Stimulated activated naive CD8-positive, alpha-beta T cell treated with anti-CD3 and anti-CD28 coated beads, Interleukin-15, Interleukin-2, amounts not matched to agents 100 ng/mL and 50 ng/mL, for 24 hours (primary cell): Measurements from ENCODE around the gene MTRF1.
"Not testable (repeated sequence)": the region's sequence is repeated elsewhere in the genome, so short reads cannot be mapped to it uniquely, and the experiment has no call there.

ENCODE experiments used
- H3K27ac Mint-ChIP-seq: one replicate; pipeline ENCODE4 v1.8.0; 2021; ENCODE audit warnings: mild to moderate bottlenecking, mixed read lengths
- H3K27me3 Mint-ChIP-seq: one replicate; pipeline ENCODE4 v1.8.0; 2021; ENCODE audit warnings: mixed read lengths
- H3K36me3 Mint-ChIP-seq: one replicate; pipeline ENCODE4 v1.8.0; 2021; ENCODE audit warnings: low read depth, mixed read lengths
- H3K4me1 Mint-ChIP-seq: one replicate; pipeline ENCODE4 v1.8.0; 2021; ENCODE audit warnings: low read depth, mixed read lengths
- H3K4me3 Mint-ChIP-seq: one replicate; pipeline ENCODE4 v1.8.0; 2021; ENCODE audit warnings: mild to moderate bottlenecking, mixed read lengths
- H3K9me3 Mint-ChIP-seq: one replicate; pipeline ENCODE4 v1.8.0; 2021; ENCODE audit warnings: mixed read lengths

The MTRF1 gene

GRCh38 chr13:41182231-41182630, 81.1 kb downstream of the MTRF1 start:
- H3K27me3 Mint-ChIP-seq: no peaks in the 10 kb centered on the region

DNA sequence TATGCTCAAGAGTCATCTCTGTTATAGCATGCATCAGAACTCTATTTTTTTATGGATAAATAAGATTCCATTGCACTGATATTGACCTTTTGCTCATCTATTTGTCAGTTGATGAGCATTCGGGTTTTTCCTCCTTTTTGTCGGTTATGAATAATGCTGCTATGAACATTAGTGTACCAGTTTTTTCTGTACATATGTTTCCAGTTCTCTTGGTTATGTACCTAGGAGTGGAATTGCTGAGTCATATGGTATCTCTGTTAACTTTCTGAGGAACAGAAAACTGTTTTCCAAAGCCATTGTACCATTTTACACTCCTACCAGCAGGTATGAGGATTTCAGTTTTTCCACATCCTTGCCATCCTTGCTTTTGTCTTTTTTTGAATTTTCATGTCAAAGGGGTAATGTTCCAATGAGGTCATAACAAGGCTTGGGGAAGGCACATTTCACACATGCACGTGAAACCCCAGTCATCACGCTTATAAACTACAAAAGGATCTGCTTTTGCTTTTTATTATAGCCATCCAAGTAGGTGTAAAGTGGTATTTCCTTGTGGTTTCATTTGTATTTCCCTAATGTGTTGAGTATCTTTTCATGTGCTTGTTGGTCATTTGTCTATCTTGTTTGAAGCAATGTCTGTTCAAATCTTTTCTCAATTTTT, 83.7 kb downstream of the MTRF1 start:
- Mint-ChIP-seq H3K4me1 (peaks cover 32% of the 10 kb centered on the region), H3K27me3 (no peaks in the 10 kb centered on the region), H3K27ac (peak overlapping the region; percentile 93), H3K4me3 (no peak overlapping the region), H3K9me3 (peaks cover 17% of the 10 kb centered on the region), H3K36me3 (peaks cover 10% of the 10 kb centered on the region)

More at GRCh38 chr13:41182231-41182630, 81.1 kb downstream of the MTRF1 start:
- Mint-ChIP-seq H3K4me1 (peaks cover 32% of the 10 kb centered on the region), H3K27ac (no peak overlapping the region), H3K36me3 (peaks cover 5% of the 10 kb centered on the region), H3K4me3 (no peak overlapping the region), H3K9me3 (peaks cover 7% of the 10 kb centered on the region)

- H3K36me3 Mint-ChIP-seq: peaks cover 16% of the 10 kb centered on the region
- no peak overlapping the region for H3K4me3 Mint-ChIP-seq
- peaks cover 20% of the 10 kb centered on the region for H3K9me3 Mint-ChIP-seq
- peak overlapping the region; percentile 65 for H3K27ac Mint-ChIP-seq
- no peaks in the 10 kb centered on the region for H3K27me3 Mint-ChIP-seq
- peaks cover 32% of the 10 kb centered on the region for H3K4me1 Mint-ChIP-seq
These were observed 85.3 kb downstream of the MTRF1 start for GRCh38 chr13:41178040-41178439.

- no peaks in the 10 kb centered on the region for H3K27me3 Mint-ChIP-seq
- H3K9me3 Mint-ChIP-seq: peaks cover 20% of the 10 kb centered on the region
- peaks cover 32% of the 10 kb centered on the region for H3K4me1 Mint-ChIP-seq
- H3K36me3 Mint-ChIP-seq: peaks cover 16% of the 10 kb centered on the region
- no peak overlapping the region for H3K27ac Mint-ChIP-seq
- H3K4me3 Mint-ChIP-seq: no peak overlapping the region
These were observed 85.8 kb downstream of the MTRF1 start for GRCh38 chr13:41177616-41178015.

DNA sequence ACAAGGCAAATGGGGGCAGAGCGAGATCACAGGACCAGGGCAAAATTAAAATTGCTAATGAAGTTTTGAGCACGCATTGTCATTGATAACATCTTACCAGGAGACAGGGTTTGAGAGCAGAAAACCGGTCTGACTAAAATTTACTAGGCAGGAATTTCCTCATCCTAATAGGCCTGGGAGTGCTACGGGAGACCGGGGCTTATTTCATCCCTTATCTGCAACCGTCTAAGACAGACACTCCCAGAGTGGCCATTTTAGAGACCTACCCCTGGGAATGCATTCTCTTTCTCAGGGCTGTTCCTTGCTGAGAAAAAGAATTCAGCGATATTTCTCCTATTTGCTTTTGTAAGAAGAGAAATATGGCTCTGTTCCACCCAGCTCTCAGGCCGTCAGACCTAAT, 87.8 kb downstream of the MTRF1 start:
- Mint-ChIP-seq H3K36me3 (peaks cover 16% of the 10 kb centered on the region), H3K4me1 (peaks cover 30% of the 10 kb centered on the region), H3K9me3 (peaks cover 20% of the 10 kb centered on the region)
- H3K27ac Mint-ChIP-seq, H3K4me3 Mint-ChIP-seq, H3K27me3 Mint-ChIP-seq: not testable (repeated sequence)
